ENCODE results near the gene DUSP16.
"Not testable (repeated sequence)": the region's sequence is repeated elsewhere in the genome, so short reads cannot be mapped to it uniquely, and the experiment has no call there.

Gene DUSP16

DNA sequence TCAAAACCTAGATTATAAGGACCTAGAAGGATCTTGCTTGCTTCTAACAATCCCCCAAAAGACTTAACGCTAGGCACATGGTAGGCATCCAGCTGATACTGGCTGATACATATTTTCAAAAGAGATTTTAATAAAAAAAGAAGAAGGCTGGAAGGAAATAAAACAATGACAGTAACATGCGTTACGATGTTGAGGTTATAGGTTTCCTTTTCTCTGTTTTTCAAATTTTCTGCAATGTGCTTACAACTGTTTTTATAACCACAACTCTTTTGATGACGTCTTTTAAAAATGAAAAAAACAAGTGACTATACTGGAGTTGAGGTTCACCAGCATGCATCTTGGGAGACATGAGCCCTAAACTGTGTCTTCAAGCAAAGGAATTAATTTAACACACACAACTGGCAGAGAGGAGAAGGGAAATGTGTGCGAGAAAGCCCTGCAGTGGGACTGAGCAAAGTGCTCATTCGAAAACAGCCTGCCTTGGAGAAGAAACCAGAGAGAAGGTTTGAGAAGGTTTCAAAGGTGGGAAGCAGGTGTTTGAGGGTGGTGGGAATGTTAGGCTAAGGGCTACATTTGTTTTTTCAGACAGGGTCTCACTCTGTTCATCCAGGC lies 80.4 kb downstream of the DUSP16 start:
- ATAC-seq (replicated peaks) (peak; percentile 87), DNase-seq (peak in 1 of 3 experiments; percentile 26)
- H3K36me3 Mint-ChIP-seq (ENCODE audit: insufficient read depth) = peaks cover 46% of the 10 kb centered on the region
- no peaks in the 10 kb centered on the region for H3K27me3 Mint-ChIP-seq
- no peaks in the 10 kb centered on the region for H3K9me3 Mint-ChIP-seq
- peaks cover 11 to 13% of the 10 kb centered on the region in 2 donors for H3K4me1 Mint-ChIP-seq (ENCODE audit: low read depth in 2 of 2)
- H3K4me3 Mint-ChIP-seq = peak overlapping the region; percentile 73 to 75
- H3K27ac Mint-ChIP-seq = peak overlapping the region; percentile 96 to 99

DNA sequence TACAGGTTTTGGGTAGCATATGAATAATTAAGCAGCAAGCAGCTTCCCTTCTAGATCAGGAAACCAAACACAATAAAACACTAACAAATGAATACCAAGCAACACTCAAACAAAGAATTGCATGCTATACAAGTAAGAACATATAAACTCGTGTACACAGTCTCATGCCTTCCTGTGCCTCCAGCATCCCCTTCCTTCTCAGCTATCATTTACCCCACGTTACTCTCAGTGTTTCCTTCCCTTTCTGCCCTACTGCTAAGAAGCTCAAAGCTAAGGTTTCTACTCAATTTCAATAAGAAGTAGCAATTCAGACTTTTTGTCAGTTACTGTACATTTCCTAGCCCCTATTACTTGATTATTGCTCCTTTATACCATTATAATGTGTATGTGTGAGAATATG lies 81.0 kb downstream of the DUSP16 start:
- Mint-ChIP-seq H3K4me1 (ENCODE audit: low read depth in 2 of 2) (peaks cover 11 to 16% of the 10 kb centered on the region in 2 donors), H3K27me3 (no peaks in the 10 kb centered on the region), H3K27ac (peak overlapping the region; percentile 96 to 99), H3K36me3 (ENCODE audit: insufficient read depth) (peaks cover 50% of the 10 kb centered on the region), H3K9me3 (no peaks in the 10 kb centered on the region), H3K4me3 (no peak overlapping the region)
- ATAC-seq (replicated peaks) (peak; percentile 54), DNase-seq (no peak)

DNA sequence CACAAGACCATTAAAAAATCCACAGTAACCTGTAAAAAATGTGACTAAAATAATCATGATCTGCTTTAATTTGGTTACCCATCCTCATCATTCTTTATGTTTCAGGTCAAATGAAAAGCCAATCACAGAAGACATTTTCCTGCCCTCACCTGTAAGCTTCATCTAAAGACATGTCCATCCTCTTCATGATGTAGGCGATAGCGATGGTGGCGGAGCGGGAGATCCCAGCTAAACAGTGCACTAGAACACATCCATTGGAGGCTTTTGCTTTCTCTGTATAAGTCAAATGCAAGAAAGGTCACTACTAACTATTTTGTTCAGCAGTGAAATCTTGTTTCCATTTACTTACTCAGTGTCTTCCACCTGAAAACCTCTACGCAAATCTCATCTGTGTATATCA lies 82.6 kb downstream of the DUSP16 start:
- Mint-ChIP-seq H3K9me3 (no peaks in the 10 kb centered on the region), H3K27ac (peak overlapping the region; percentile 60 to 86), H3K4me3 (no peak overlapping the region), H3K4me1 (ENCODE audit: low read depth in 2 of 2) (peaks cover 18 to 21% of the 10 kb centered on the region in 2 donors), H3K36me3 (ENCODE audit: insufficient read depth) (peaks cover 39% of the 10 kb centered on the region), H3K27me3 (no peaks in the 10 kb centered on the region)
- no peak for ATAC-seq (replicated peaks)
- DNase-seq = no peak

DNA sequence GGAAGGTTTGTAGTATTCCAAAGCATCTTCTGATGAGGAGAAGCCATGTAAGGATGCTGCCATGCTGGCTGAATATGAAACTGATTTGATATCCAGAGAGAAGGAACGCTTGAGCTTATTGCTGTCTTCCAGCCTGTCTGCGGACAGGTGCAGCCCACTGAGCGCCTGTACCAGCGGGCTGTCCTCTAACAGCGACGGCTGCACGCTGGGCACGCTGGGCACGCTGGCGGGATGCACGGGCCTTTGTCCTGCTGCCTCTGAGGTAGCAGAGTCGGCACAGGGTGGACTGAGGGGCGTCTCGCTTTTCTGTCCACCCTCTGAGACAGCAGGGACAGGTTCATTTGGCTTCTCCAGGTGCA lies 85.2 kb downstream of the DUSP16 start:
- DNase-seq (no peak), ATAC-seq (replicated peaks) (no peak)
- H3K36me3 Mint-ChIP-seq (ENCODE audit: insufficient read depth) = peaks cover 31% of the 10 kb centered on the region
- H3K27ac Mint-ChIP-seq = peak overlapping the region in 1 of 2 donors; percentile 60
- H3K9me3 Mint-ChIP-seq = no peaks in the 10 kb centered on the region
- H3K27me3 Mint-ChIP-seq = no peaks in the 10 kb centered on the region
- H3K4me3 Mint-ChIP-seq = no peak overlapping the region
- H3K4me1 Mint-ChIP-seq (ENCODE audit: low read depth in 2 of 2) = peaks cover 27 to 34% of the 10 kb centered on the region in 2 donors

DNA sequence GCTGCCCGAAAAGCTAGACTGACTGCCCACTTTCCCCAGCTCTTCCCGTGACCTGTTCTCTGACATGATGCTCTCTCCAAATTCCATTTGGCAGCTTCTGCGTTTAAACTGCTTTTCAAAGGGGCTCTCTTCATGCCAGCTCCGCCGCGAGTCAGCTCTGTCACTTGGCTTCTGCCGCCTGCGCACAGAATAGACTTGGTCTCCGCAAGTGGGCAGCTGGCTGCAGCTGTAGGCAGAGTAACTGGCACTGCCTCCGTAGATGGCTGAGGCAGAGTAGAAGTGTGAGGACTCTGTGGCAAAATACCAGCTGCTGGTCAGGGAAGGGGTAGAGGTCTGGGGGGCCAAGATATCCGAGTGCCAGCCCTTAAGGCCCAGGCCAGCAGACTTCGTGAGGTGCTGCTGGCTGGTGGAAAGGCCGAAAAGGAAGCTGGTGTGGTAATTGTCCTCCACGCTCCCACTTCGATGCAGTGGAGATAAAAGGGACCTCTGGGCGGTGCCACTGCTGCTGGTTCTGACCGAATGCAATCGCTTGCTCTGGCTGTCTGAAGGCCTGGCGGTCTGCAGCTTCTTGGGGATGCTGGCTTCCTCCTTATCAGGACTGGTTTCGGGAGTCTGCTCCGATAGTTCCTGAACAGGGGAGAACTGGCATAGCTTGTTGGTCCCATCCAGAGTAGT lies 85.7 kb downstream of the DUSP16 start:
- ATAC-seq (replicated peaks) (no peak), DNase-seq (no peak)
- no peak overlapping the region for H3K4me3 Mint-ChIP-seq
- no peaks in the 10 kb centered on the region for H3K27me3 Mint-ChIP-seq
- H3K36me3 Mint-ChIP-seq (ENCODE audit: insufficient read depth) = peaks cover 26% of the 10 kb centered on the region
- no peaks in the 10 kb centered on the region for H3K9me3 Mint-ChIP-seq
- H3K27ac Mint-ChIP-seq = peak overlapping the region; percentile 60 to 97
- H3K4me1 Mint-ChIP-seq (ENCODE audit: low read depth in 2 of 2) = peaks cover 23 to 29% of the 10 kb centered on the region in 2 donors

DNA sequence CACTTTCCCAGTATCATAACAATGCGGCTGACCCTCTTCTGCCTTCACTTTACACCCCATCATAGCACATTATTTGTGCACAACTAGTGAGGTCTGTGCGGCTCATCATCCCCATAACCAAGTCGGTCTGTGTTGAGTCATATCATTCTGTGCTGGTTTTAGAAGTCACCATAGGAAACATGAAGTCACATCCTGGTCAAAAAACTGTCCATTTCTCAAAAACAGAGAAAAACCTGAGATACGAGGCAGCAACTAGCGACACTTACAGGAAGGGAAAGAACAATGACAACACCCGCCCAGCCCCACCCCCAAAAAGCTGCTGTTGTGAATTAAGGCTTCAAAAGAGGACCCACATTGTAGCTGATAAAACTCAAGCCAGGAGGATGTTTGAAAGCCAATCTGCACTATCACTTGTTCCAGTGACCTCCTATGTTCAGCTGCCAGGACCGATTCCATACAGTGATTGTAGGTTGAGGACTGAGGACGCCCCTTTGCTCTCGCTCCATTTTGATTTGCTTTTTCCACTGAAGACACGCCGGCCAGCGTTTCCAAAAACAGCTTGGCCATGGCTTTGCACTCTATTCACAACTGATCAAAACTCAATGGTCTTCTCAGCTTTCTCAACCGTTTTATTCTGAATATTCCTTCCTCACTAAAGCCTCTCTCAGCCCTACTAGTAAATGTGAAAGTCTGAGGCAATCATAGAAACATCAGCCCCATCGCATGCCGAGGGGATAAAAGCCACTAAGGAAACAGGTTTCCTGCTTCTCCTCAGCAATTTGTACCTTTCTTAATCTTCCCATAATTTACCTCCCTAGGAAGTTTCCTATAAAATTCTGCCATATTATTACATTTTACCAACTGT lies 87.5 kb downstream of the DUSP16 start:
- Mint-ChIP-seq H3K9me3 (no peaks in the 10 kb centered on the region), H3K27ac (peak overlapping the region; percentile 96 to 97), H3K4me3 (peak overlapping the region; percentile 70 to 83), H3K36me3 (ENCODE audit: insufficient read depth) (peaks cover 30% of the 10 kb centered on the region), H3K4me1 (ENCODE audit: low read depth in 2 of 2) (peaks cover 23 to 31% of the 10 kb centered on the region in 2 donors), H3K27me3 (no peaks in the 10 kb centered on the region)
- DNase-seq = peak; percentile 30 to 59 (median 38)
- ATAC-seq (replicated peaks) = peak; percentile 91

DNA sequence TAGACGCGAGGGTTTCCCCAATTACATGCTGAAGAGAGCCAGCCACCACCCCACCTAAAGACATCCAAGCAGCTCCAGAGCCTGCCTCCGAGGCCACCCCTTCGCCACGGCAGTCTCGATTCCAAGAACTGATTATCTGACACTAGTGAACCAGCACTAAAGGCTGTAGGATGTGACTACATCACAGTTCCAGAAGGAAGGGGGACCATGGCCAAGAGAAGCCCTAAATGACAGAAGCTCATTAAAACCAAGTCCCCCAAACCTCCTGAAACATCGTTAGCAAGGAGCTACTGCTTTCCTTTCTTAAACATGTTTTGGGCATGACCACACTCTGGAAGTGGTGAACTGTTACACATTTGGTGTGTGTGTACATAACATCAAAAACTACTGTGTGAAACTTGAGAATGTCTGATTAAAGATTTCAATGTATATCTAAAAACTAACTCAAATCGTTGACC lies 88.2 kb downstream of the DUSP16 start:
- no peaks in the 10 kb centered on the region for H3K27me3 Mint-ChIP-seq
- DNase-seq = no peak
- peak; percentile 54 for ATAC-seq (replicated peaks)
- H3K36me3 Mint-ChIP-seq (ENCODE audit: insufficient read depth) = peaks cover 29% of the 10 kb centered on the region
- peak overlapping the region; percentile 70 to 83 for H3K4me3 Mint-ChIP-seq
- H3K4me1 Mint-ChIP-seq (ENCODE audit: low read depth in 2 of 2) = peaks cover 23 to 31% of the 10 kb centered on the region in 2 donors
- no peaks in the 10 kb centered on the region for H3K9me3 Mint-ChIP-seq
- peak overlapping the region; percentile 96 to 97 for H3K27ac Mint-ChIP-seq

DNA sequence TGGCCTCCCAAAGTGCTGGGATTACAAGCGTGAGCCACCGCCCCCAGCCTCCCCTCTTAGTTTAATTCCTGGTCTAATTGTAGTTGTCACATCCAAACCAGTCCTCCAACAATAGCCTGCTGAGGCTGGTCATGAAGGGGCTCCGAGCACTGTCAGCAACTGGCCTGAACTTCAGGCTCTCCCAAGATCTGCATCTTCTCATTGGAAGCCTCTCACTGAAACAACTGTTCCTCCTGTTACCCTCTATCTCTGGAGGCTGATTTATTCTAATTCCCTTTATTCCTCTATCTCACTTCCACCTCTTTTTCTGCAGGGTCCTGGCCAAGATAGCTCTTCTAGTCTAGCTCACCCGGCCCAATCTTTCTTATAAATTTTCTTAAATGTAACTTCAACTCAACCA lies 89.4 kb downstream of the DUSP16 start:
- H3K9me3 Mint-ChIP-seq = no peaks in the 10 kb centered on the region
- peaks cover 28% of the 10 kb centered on the region for H3K36me3 Mint-ChIP-seq (ENCODE audit: insufficient read depth)
- no peak for ATAC-seq (replicated peaks)
- peak overlapping the region; percentile 13 to 97 for H3K27ac Mint-ChIP-seq
- DNase-seq = no peak
- H3K27me3 Mint-ChIP-seq = no peaks in the 10 kb centered on the region
- no peak overlapping the region for H3K4me3 Mint-ChIP-seq
- H3K4me1 Mint-ChIP-seq (ENCODE audit: low read depth in 2 of 2) = peaks cover 23 to 35% of the 10 kb centered on the region in 2 donors

DNA sequence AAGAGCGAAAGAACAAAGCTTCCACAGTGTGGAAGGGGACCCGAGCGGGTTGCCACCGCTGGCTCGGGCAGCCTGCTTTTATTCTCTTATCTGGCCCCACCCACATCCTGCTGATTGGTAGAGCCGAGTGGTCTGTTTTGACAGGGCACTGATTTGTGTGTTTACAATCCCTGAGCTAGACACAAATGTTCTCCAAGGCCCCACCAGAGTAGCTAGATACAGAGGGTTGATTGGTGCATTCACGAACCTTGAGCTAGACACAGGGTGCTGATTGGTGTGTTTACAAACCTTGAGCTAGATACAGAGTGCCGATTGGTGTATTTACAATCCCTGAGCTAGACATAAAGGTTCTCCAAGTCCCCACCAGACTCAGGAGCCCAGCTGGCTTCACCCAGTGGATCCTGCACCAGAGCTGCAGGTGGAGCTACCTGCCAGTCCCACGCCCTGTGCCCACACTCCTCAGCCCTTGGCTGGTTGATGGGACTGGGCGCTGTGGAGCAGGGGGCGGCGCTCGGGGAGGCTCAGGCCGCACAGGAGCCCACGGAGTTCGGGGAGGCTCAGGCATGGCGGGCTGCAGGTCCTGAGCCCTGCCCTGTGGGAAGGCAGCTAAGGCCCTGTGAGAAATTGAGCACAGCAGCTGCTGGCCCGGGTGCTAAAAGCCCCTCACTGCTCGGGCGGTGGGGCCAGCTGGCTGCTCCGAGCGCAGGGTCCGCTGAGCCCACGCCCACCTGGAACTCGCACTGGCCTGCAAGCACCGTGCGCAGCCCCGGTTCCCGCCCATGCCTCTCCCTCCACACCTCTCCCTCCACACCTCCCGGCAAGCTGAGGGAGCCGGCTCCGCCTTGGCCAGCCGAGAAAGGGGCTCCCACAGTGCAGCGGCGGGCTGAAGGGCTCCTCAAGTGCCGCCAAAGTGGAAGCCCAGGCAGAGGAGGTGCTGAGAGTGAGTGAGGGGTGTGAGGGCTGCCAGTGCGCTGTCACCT lies 90.4 kb downstream of the DUSP16 start:
- DNase-seq; ATAC-seq (replicated peaks); H3K27me3 Mint-ChIP-seq; H3K4me3 Mint-ChIP-seq; H3K9me3 Mint-ChIP-seq: not testable (repeated sequence)
- H3K36me3 Mint-ChIP-seq (ENCODE audit: insufficient read depth) = peaks cover 28% of the 10 kb centered on the region
- peak overlapping the region in 1 of 2 donors; percentile 57 for H3K27ac Mint-ChIP-seq
- H3K4me1 Mint-ChIP-seq (ENCODE audit: low read depth in 2 of 2) = peaks cover 26 to 45% of the 10 kb centered on the region in 2 donors

DNA sequence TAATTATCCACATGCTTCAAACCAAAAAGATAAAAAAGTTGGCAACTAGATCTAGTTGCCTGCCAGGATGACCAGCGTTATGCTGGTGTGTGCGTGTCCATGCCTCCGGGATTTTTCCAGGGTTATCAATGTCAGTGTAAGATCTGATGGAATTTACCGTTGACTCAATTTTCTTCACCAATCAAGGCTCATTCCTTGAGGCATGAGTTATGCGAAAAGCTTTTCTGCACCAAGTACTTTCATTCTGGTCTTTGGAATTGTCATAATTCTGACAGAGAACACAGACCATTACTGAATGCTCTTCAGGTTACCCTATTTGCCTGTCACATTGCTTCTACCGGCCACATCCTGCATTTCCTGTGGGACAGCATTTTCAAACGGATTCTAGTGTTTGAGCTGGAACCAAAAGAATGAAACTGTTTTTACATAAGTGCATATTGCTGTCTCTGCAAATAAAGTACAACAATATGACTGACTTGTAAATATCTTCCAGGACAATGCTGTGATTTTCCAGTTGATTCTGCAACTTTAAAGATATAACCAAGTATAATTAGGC lies 91.8 kb downstream of the DUSP16 start:
- Mint-ChIP-seq H3K4me3 (no peak overlapping the region), H3K27me3 (no peaks in the 10 kb centered on the region), H3K9me3 (no peaks in the 10 kb centered on the region), H3K27ac (peak overlapping the region; percentile 50 to 59), H3K4me1 (ENCODE audit: low read depth in 2 of 2) (peaks cover 28 to 50% of the 10 kb centered on the region in 2 donors), H3K36me3 (ENCODE audit: insufficient read depth) (peaks cover 36% of the 10 kb centered on the region)
- ATAC-seq (replicated peaks) (no peak), DNase-seq (no peak)

DNA sequence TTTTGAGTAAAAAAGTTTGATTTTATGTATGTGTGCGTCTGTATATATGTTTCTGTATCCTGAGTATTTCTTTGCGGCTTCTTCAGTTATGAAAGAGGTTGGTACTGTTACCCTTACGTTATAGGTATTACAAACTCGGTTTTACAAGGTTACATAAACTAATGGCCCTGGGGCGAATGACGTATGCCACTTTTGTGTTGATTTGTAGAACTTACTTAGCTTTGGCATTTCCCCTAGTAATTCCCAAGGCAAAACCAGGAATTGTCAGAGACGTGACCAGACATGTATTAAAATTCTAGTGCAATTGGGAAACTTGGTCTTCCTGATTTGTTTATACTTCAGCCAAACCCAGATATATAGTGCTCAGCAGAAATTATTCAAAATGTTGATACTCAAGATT lies 93.3 kb downstream of the DUSP16 start:
- H3K27me3 Mint-ChIP-seq = no peaks in the 10 kb centered on the region
- H3K27ac Mint-ChIP-seq = peak overlapping the region in 1 of 2 donors; percentile 59
- H3K4me1 Mint-ChIP-seq (ENCODE audit: low read depth in 2 of 2) = peaks cover 14 to 46% of the 10 kb centered on the region in 2 donors
- H3K36me3 Mint-ChIP-seq (ENCODE audit: insufficient read depth) = peaks cover 32% of the 10 kb centered on the region
- ATAC-seq (replicated peaks) (no peak), DNase-seq (no peak)
- no peak overlapping the region for H3K4me3 Mint-ChIP-seq
- no peaks in the 10 kb centered on the region for H3K9me3 Mint-ChIP-seq

DNA sequence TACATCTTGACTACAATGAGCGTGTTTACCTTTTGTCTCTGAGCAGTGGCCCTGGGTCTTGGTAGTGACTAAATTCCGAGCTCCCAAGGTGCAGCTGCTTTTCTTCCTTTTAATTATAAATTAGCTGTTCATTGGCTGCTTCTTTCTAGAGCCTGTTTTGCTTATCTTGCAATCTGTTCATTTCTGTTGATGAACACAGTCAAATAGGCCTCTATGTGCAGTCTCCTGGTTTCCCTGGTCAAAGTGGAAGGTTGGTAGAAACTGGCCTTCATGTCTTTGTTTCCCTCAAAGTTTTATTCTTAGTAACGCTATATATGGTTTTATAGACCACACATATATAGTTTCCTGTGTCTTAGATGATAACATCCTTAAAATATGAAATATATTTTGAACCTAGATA lies 94.1 kb downstream of the DUSP16 start:
- peaks cover 10 to 43% of the 10 kb centered on the region in 2 donors for H3K4me1 Mint-ChIP-seq (ENCODE audit: low read depth in 2 of 2)
- H3K27ac Mint-ChIP-seq = peak overlapping the region; percentile 87 to 99
- DNase-seq (no peak), ATAC-seq (replicated peaks) (no peak)
- no peaks in the 10 kb centered on the region for H3K9me3 Mint-ChIP-seq
- no peaks in the 10 kb centered on the region for H3K27me3 Mint-ChIP-seq
- peaks cover 31% of the 10 kb centered on the region for H3K36me3 Mint-ChIP-seq (ENCODE audit: insufficient read depth)
- peak overlapping the region in 1 of 2 donors; percentile 66 for H3K4me3 Mint-ChIP-seq

Measured in effector memory CD8-positive, alpha-beta T cell (primary cell).